Amniotic epithelial cell (primary cell): ENCODE results near the gene OR52A1.

ENCODE experiments used
- DNase-seq: peaks from one replicate; pipeline ENCODE4 v3.0.0-alpha.2; 2010; ENCODE audit warnings: low read depth

Gene OR52A1

DNA sequence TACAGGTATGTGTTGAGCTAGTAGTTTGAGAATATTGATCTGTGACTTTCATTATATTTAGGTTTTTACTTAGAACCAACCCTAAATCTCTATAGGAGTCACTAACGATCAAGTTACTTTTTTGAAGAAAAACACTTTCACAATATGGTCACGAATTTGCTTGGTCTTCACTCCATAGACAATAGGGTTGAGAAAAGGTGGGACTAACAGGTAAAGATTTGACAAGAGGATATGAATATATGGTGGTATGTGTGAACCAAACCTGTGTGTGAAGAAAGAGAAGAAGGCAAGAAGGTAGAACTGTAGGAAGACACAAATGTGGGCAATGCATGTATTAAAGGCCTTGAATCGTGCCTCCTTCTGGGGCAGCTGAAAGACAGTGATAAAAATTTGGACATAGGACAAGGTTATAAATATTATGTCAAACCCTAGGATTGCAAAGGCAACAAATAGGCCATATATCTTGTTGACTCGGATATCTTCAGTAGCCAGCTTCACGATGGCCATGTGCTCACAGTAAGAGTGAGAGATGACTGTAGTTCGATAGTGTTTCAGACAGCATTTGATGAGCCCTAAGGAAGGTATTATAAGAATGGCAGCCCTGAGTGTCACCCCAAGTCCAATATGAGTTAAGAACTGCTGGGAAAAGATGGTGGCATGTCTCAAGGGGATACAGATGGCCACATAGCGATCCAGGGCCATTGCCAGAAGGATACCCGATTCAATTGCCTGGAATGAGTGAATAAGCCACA is 22.8 kb downstream of the OR52A1 start:
- no peak for DNase-seq

DNA sequence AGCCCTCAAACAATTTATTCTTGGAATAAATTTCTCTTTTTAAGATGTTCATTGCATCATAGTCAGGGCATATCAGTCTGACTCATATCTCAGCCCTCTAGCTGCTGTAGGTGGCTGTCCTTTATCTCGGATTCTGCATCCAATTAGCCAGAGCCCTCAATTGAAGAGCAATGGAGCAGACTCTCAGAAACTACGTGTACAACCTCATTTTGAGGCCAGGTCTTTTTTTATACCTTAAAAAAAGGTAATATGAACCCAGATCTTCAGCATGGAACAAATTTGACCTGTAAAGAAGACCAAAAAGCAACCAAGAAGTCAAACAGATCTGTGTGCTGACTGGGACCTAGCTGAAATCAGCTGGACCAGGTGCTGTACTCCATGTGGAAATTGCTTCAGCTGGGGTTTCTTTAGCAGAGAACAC is 25.1 kb downstream of the OR52A1 start:
- peak; percentile 44 for DNase-seq

DNA sequence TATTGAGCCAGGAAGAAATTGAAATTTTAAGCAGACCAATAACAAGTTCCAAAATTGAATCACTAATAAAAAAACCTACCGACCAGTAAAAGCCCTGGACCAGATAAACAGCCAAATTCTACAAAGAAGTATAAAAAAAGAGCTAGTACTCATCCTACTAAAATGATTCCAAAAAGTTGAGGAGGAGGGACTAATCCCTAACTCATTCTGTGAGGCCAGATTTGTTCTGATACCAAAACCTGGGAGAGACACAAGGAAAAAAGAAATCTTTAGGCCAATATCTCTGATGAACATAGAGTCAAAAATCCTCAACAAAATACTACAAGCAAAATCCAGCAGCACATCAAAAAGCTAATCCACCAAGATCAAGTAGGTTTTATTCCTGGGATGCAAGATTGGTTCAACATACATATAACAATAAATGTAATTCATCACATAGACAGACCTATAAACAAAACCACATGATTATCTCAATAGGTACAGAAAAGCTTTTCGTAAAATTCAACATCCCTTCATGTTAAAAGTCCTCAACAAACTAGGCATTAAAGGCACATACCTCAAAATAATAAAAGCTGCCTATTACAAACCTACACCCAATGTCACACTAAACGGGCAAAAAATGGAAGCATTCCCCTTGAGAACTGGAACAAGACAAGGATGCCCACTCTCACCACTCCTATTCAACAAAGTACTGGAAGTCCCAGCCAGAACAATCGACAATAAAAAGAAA is 29.5 kb downstream of the OR52A1 start:
- DNase-seq, result no peak

DNA sequence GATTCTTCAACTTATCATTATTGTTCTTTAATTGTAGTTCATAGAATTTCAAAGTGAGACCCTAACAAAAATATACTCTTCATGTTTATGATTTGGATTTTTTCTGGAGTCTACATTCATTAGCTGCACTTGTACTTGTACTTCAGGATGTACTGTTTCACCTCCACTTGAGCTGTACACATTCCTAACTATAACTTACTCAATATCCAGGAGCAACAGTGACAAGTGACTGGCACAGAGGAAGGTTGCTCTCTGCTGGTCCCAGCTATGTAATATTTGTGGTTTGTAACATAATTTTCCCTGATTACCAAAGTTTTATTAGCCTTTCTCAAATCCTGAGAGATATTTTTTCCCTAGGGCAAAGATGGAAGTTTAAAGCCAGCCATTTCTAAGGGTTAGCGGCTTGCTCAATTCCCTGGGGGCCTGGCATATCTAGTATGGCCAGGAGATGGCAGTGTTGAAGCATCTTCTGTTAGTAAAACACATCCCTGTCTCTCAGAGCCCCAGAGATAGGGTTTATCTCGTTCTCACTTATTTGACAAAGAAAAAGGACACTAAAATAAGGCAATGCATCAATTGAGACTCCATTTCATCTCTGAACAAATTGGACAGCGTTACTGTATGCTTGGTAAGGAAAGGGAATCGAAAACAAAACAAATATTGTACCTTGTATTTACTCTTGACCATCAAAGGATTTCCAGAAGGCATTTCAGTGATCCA is 30.6 kb downstream of the OR52A1 start:
- DNase-seq, result peak; percentile 52

DNA sequence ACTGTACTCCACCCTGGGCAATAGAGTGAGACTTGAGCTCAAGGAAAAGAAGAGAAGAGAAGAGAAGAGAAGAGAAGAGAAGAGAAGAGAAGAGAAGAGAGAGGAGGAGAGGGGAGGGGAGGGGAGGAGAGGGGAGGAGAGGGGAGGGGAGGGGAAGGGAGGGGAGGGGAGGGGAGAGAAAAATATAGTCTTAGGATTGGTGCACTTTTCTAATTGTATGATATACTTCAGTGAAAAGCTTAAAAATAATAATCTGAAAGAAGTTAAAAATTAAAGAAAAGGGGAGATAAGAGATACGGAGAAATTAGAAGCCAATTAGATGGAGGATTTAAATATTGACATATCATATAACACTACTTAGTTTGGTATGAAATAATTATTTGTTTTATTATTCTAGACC is 35.7 kb downstream of the OR52A1 start:
- DNase-seq, result no peak

DNA sequence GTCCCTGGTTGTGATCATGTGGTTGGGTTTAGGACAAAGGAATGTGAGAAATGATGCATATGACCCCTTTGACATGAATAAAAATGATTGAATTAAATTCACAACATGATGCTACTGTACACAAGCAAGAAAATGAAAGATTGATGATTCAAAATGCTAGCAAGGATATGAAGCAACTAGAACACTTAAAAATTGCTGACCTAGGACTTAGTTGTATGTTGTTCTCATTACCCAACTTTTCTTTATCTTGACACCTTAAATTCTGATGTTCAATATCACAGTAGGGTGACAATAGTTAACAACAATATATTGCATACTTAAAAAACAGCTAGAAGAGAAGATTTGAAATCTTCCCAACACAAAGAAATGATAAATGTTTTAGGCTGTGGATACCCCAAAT is 37.0 kb downstream of the OR52A1 start:
- DNase-seq, result no peak

DNA sequence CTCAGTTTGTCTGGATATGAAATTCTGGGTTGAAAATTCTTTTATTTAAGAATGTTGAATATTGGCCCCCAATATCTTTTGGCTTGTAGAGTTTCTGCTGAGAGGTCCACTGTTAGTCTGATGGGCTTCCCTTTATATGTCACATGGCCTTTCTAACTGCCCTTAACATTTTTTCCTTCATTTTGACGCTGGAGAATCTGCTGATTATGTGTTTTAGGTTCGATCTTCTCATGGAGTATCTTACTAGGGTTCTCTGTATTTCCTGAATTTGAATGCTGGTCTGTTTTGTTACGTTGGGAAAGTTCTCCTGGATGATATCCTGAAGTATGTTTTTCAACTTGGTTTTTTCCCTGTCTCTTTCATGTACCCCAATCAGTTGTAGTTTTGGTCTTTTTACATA is 39.2 kb downstream of the OR52A1 start:
- DNase-seq, result no peak

DNA sequence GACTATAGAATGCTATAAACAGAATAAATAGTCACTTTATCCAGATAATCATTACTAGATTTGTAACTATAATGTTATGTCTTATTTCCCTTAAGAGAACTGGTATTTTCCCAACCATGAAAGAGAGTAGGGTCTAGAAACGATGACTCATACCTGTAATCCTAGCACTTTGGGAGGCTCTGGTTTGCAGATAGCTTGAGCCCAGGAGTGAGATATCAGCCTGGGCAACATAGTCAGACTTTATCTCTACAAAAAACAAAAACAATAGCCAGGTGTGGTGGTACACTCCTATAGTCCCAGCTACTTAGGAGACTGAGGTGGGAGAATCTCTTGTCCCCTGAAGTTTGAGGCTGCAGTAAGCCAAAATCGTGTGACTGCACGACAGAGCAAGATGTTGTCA is 47.3 kb downstream of the OR52A1 start:
- DNase-seq, result no peak

DNA sequence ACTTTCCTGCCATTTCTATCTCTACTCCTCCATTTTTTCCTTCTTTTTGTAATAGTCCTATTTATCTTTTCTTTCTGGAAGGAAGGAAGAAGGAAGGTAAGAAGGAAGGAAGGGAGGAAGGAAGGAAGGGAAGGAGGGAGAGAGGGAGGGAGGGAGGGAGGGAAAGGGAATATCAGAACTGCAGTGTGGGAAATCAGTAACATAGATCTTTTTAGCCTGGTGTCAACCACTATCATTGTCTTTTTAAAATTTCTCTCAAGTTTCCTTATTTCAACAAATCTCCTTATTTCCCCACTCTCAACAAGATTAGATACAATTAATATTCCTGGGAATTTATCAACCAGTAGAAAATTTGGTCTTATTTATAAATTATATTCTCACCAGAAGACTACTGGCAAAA is 51.5 kb downstream of the OR52A1 start:
- no peak for DNase-seq

DNA sequence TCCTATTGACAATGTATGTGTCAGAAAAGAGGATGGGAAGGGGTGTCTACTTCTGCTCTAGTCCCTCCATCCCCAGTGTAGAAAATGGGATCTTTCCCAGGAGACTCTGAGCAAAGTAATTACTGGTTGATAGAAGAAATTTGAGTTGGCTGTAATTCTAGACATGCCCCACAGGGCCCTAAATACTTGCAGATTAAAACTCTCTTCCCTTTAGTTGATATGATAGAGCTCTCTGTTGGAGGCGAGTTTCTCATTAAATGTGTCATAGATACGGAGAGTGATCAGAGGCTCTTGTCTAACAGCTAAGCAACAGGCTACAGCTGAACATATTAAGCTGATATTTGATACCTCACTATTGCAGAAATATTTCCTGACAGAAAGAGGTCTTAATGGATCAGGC is 52.3 kb downstream of the OR52A1 start:
- DNase-seq, result no peak

DNA sequence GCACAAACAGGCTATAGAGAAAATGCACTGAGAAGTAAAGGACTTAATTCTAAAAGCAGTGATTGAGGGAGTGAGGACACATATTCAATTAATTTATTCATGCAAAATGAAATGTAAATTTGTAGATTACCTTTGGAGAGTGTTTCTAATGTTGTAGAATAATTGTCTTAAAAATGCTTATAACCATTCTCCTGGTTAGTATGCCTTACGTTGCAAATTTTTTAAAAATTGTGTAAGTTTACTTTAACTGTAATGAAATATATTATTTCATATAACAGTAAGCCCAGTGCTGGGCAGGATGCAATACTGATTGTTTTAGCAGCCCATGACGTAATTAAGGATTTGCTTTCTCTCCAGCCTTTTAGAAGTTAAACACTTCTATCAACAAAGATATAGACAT is 58.5 kb downstream of the OR52A1 start:
- DNase-seq, result no peak
